ENCODE measurements around the gene RHEB.
A peak's percentile ranks its signal among the peaks of the same experiment; 100 is the strongest.
"Not testable (repeated sequence)": the region's sequence is repeated elsewhere in the genome, so short reads cannot be mapped to it uniquely, and the experiment has no call there.

The RHEB gene

GRCh38 chr7:151539088-151539671 lies 19.5 kb upstream of the RHEB start:
- Histone ChIP-seq H3K4me2 (ENCODE audit: low read length) (no peak overlapping the region), H3K56ac (ENCODE audit: low read length) (no peak overlapping the region), H2BK15ac (replicated peaks; ENCODE audit: low read depth) (no peak overlapping the region), H3K27ac (ENCODE audit: low read depth, low read length) (no peak overlapping the region), H2AK5ac (ENCODE audit: low read length) (no peak overlapping the region), H3K36me3 (ENCODE audit: control insufficient read depth, insufficient read depth, low read length) (no peaks in the 10 kb centered on the region), H4K8ac (ENCODE audit: low read depth, low read length) (no peak overlapping the region), H3K4me1 (ENCODE audit: control insufficient read depth, low read depth, low read length) (no peaks in the 10 kb centered on the region), H2BK120ac (ENCODE audit: low read depth, low read length) (no peak overlapping the region), H3K4me3 (ENCODE audit: low read length) (no peak overlapping the region), H3K18ac (ENCODE audit: low read length) (no peak overlapping the region), H4K5ac (ENCODE audit: low read length) (no peak overlapping the region), H2BK5ac (ENCODE audit: low read length) (no peak overlapping the region), H3K79me2 (ENCODE audit: control insufficient read depth, insufficient read depth, low read length) (no peaks in the 10 kb centered on the region), H3K27me3 (ENCODE audit: insufficient read depth, low read length, poor library complexity) (no peaks in the 10 kb centered on the region), H3K79me1 (ENCODE audit: low read length) (no peaks in the 10 kb centered on the region), H3K9ac (ENCODE audit: low read length) (no peak overlapping the region), H3K4ac (ENCODE audit: low read depth, low read length) (no peak overlapping the region), H3K23ac (ENCODE audit: low read length) (no peak overlapping the region)
- WGBS (ENCODE audit: extremely low coverage, insufficient coverage, low lambda C conversion rate), result no CpG with 5 or more reads among the region's 9 CpGs
- DNase-seq, result peak; percentile 58

DNA sequence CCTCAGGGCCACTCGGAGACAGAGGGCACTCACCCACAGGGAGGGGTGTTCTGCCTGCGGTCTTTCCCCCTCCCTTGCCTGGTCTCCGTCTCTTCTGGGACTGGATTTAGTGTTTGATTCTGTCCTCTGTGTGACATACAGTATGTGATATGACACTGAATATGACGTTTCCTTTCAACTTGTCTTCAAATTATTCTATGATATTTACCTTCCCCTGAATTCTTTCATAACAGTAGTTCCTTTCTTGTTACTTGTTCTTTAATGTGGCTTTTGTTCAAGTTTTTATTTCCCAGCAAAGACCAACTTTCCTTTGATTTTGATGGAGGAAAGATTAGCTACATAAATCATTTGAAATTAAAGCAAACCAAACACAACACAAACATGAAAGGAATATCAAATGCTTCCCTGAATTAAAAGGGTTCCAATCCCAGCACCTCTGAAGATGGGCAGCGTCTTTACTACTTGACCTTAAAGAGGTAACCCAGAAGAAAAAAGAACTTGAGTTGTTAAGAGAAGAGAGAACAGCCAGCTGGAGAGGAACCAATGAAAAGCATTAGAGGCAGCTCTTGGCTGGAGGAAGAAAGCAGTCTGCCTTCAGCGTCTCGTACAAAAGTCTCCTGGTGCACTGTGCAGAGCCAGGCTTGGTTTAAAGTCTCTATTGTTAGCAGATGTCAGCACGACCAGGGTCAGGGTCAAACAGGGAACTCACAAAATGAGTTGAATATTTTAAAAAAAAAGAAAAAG lies 18.3 kb upstream of the RHEB start:
- no peak for DNase-seq
- Histone ChIP-seq H3K23ac (ENCODE audit: low read length) (no peak overlapping the region), H2BK120ac (ENCODE audit: low read depth, low read length) (no peak overlapping the region), H3K4me2 (ENCODE audit: low read length) (no peak overlapping the region), H3K56ac (ENCODE audit: low read length) (no peak overlapping the region), H3K27ac (ENCODE audit: low read depth, low read length) (no peak overlapping the region), H3K27me3 (ENCODE audit: insufficient read depth, low read length, poor library complexity) (no peaks in the 10 kb centered on the region), H4K5ac (ENCODE audit: low read length) (no peak overlapping the region), H3K9ac (ENCODE audit: low read length) (no peak overlapping the region), H3K4me3 (ENCODE audit: low read length) (no peak overlapping the region), H3K4ac (ENCODE audit: low read depth, low read length) (no peak overlapping the region), H2BK15ac (replicated peaks; ENCODE audit: low read depth) (no peak overlapping the region), H3K4me1 (ENCODE audit: control insufficient read depth, low read depth, low read length) (no peaks in the 10 kb centered on the region), H3K36me3 (ENCODE audit: control insufficient read depth, insufficient read depth, low read length) (no peaks in the 10 kb centered on the region), H4K8ac (ENCODE audit: low read depth, low read length) (no peak overlapping the region), H3K79me2 (ENCODE audit: control insufficient read depth, insufficient read depth, low read length) (no peaks in the 10 kb centered on the region), H3K79me1 (ENCODE audit: low read length) (no peaks in the 10 kb centered on the region), H3K18ac (ENCODE audit: low read length) (no peak overlapping the region), H2BK5ac (ENCODE audit: low read length) (no peak overlapping the region), H2AK5ac (ENCODE audit: low read length) (no peak overlapping the region)
- no CpG with 5 or more reads among the region's 8 CpGs for WGBS (ENCODE audit: extremely low coverage, insufficient coverage, low lambda C conversion rate)

DNA sequence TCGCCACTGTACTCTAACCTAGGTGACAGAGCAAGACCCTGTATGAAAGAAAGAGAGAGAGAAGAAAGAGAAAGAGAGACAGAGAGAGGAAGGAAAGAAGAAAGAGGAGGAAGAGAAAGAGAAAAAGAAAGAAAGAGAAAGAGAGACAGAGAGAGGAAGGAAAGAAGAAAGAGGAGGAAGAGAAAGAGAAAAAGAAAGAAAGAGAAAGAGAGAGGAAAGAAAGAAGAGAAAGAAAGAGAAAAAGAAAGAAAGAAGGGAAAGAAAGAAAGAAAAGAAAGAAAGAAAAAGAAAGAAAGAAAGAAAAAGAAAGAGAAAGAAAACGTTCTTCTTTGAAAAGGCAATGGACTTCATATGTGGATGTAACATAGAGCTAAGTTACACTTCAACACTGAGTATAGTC lies 16.5 kb upstream of the RHEB start:
- not testable (repeated sequence) for H2BK15ac ChIP-seq (replicated peaks; ENCODE audit: low read depth); H4K8ac ChIP-seq (ENCODE audit: low read depth, low read length); H3K79me2 ChIP-seq (ENCODE audit: control insufficient read depth, insufficient read depth, low read length); H2BK5ac ChIP-seq (ENCODE audit: low read length); DNase-seq; H3K4me1 ChIP-seq (ENCODE audit: control insufficient read depth, low read depth, low read length); H3K79me1 ChIP-seq (ENCODE audit: low read length); H3K27me3 ChIP-seq (ENCODE audit: insufficient read depth, low read length, poor library complexity); H3K4me2 ChIP-seq (ENCODE audit: low read length); H2AK5ac ChIP-seq (ENCODE audit: low read length); H4K5ac ChIP-seq (ENCODE audit: low read length); H2BK120ac ChIP-seq (ENCODE audit: low read depth, low read length); H3K4ac ChIP-seq (ENCODE audit: low read depth, low read length); H3K9ac ChIP-seq (ENCODE audit: low read length); H3K56ac ChIP-seq (ENCODE audit: low read length); H3K4me3 ChIP-seq (ENCODE audit: low read length); H3K36me3 ChIP-seq (ENCODE audit: control insufficient read depth, insufficient read depth, low read length); H3K27ac ChIP-seq (ENCODE audit: low read depth, low read length); H3K23ac ChIP-seq (ENCODE audit: low read length); H3K18ac ChIP-seq (ENCODE audit: low read length)
- no CpG with 5 or more reads among the region's 2 CpGs for WGBS (ENCODE audit: extremely low coverage, insufficient coverage, low lambda C conversion rate)

- Histone ChIP-seq H3K4ac (ENCODE audit: low read depth, low read length) (no peak overlapping the region), H2BK5ac (ENCODE audit: low read length) (no peak overlapping the region), H2AK5ac (ENCODE audit: low read length) (no peak overlapping the region), H3K79me2 (ENCODE audit: control insufficient read depth, insufficient read depth, low read length) (no peaks in the 10 kb centered on the region), H3K4me2 (ENCODE audit: low read length) (no peak overlapping the region), H2BK15ac (replicated peaks; ENCODE audit: low read depth) (no peak overlapping the region), H3K79me1 (ENCODE audit: low read length) (no peaks in the 10 kb centered on the region), H3K27me3 (ENCODE audit: insufficient read depth, low read length, poor library complexity) (no peaks in the 10 kb centered on the region), H3K23ac (ENCODE audit: low read length) (no peak overlapping the region), H3K9ac (ENCODE audit: low read length) (no peak overlapping the region), H2BK120ac (ENCODE audit: low read depth, low read length) (no peak overlapping the region), H4K8ac (ENCODE audit: low read depth, low read length) (no peak overlapping the region), H3K56ac (ENCODE audit: low read length) (no peak overlapping the region), H3K27ac (ENCODE audit: low read depth, low read length) (no peak overlapping the region), H4K5ac (ENCODE audit: low read length) (no peak overlapping the region), H3K4me3 (ENCODE audit: low read length) (no peak overlapping the region), H3K18ac (ENCODE audit: low read length) (no peak overlapping the region), H3K4me1 (ENCODE audit: control insufficient read depth, low read depth, low read length) (no peaks in the 10 kb centered on the region), H3K36me3 (ENCODE audit: control insufficient read depth, insufficient read depth, low read length) (no peaks in the 10 kb centered on the region)
- DNase-seq, result no peak
These were observed 10.1 kb upstream of the RHEB start for GRCh38 chr7:151529842-151530241.

DNA sequence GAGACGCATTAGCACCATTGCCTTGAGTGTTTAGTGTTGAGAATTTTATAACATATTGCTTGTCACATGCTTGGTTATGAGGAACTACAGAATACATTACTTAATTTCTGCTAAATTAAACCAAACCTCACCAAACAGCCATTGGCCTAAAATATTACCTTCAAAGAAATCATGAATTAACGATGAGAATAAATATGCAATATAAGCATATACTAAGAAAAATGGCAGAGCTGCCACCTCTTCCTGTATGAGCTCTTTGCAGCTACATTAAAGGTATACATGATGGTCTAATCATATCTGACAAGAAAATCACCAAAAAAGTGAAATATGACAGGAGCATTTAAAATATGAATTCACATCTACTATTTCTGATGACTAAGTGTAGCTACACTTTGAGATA lies 5.2 kb upstream of the RHEB start:
- Histone ChIP-seq H4K8ac (ENCODE audit: low read depth, low read length) (no peak overlapping the region), H2BK5ac (ENCODE audit: low read length) (no peak overlapping the region), H3K27me3 (ENCODE audit: insufficient read depth, low read length, poor library complexity) (no peaks in the 10 kb centered on the region), H3K4ac (ENCODE audit: low read depth, low read length) (no peak overlapping the region), H3K79me1 (ENCODE audit: low read length) (no peaks in the 10 kb centered on the region), H3K27ac (ENCODE audit: low read depth, low read length) (no peak overlapping the region), H3K79me2 (ENCODE audit: control insufficient read depth, insufficient read depth, low read length) (no peaks in the 10 kb centered on the region), H3K9ac (ENCODE audit: low read length) (no peak overlapping the region), H2BK15ac (replicated peaks; ENCODE audit: low read depth) (no peak overlapping the region), H3K4me2 (ENCODE audit: low read length) (no peak overlapping the region), H2AK5ac (ENCODE audit: low read length) (no peak overlapping the region), H3K36me3 (ENCODE audit: control insufficient read depth, insufficient read depth, low read length) (no peaks in the 10 kb centered on the region), H3K23ac (ENCODE audit: low read length) (no peak overlapping the region), H3K4me3 (ENCODE audit: low read length) (no peak overlapping the region), H3K18ac (ENCODE audit: low read length) (no peak overlapping the region), H4K5ac (ENCODE audit: low read length) (no peak overlapping the region), H2BK120ac (ENCODE audit: low read depth, low read length) (no peak overlapping the region), H3K4me1 (ENCODE audit: control insufficient read depth, low read depth, low read length) (no peaks in the 10 kb centered on the region), H3K56ac (ENCODE audit: low read length) (no peak overlapping the region)
- no peak for DNase-seq
- WGBS (ENCODE audit: extremely low coverage, insufficient coverage, low lambda C conversion rate), result no CpG with 5 or more reads among the region's 2 CpGs

DNA sequence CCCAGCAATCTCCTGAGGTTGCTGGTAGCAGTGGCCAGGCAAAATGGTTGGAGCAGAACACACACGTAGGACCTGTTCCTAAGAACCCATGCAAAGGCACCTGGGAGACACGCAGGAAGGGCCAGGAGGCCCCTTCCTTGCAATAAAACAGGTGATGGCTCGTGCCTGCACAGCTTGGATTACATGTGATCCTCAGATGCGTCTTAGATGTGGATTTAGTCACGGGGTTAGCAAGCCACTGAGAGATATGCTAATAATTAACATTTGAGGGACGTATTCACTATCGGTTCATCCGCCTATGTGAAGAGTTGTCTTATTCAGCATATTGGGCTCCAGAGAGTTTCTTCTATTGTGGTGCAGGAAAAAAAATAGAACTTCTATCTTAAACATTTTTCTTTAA lies 4.6 kb upstream of the RHEB start:
- H3K4ac ChIP-seq (ENCODE audit: low read depth, low read length), result no peak overlapping the region
- H3K18ac ChIP-seq (ENCODE audit: low read length), result no peak overlapping the region
- H3K36me3 ChIP-seq (ENCODE audit: control insufficient read depth, insufficient read depth, low read length), result no peaks in the 10 kb centered on the region
- no peak overlapping the region for H3K27ac ChIP-seq (ENCODE audit: low read depth, low read length)
- no peak overlapping the region for H2BK120ac ChIP-seq (ENCODE audit: low read depth, low read length)
- H2BK15ac ChIP-seq (replicated peaks; ENCODE audit: low read depth), result no peak overlapping the region
- H3K56ac ChIP-seq (ENCODE audit: low read length), result no peak overlapping the region
- H4K8ac ChIP-seq (ENCODE audit: low read depth, low read length), result no peak overlapping the region
- H3K23ac ChIP-seq (ENCODE audit: low read length), result no peak overlapping the region
- H2BK5ac ChIP-seq (ENCODE audit: low read length), result no peak overlapping the region
- no peaks in the 10 kb centered on the region for H3K4me1 ChIP-seq (ENCODE audit: control insufficient read depth, low read depth, low read length)
- no peaks in the 10 kb centered on the region for H3K79me2 ChIP-seq (ENCODE audit: control insufficient read depth, insufficient read depth, low read length)
- no peaks in the 10 kb centered on the region for H3K79me1 ChIP-seq (ENCODE audit: low read length)
- no peak overlapping the region for H2AK5ac ChIP-seq (ENCODE audit: low read length)
- no peaks in the 10 kb centered on the region for H3K27me3 ChIP-seq (ENCODE audit: insufficient read depth, low read length, poor library complexity)
- H3K9ac ChIP-seq (ENCODE audit: low read length), result no peak overlapping the region
- no peak overlapping the region for H4K5ac ChIP-seq (ENCODE audit: low read length)
- no peak for DNase-seq
- no peak overlapping the region for H3K4me2 ChIP-seq (ENCODE audit: low read length)
- WGBS (ENCODE audit: extremely low coverage, insufficient coverage, low lambda C conversion rate), result no CpG with 5 or more reads among the region's 8 CpGs
- no peak overlapping the region for H3K4me3 ChIP-seq (ENCODE audit: low read length)
